ENCODE data around the gene MRPS7.
A peak's percentile ranks its signal among the peaks of the same experiment; 100 is the strongest.
"Not testable (repeated sequence)": the region's sequence is repeated elsewhere in the genome, so short reads cannot be mapped to it uniquely, and the experiment has no call there.

The MRPS7 gene

DNA sequence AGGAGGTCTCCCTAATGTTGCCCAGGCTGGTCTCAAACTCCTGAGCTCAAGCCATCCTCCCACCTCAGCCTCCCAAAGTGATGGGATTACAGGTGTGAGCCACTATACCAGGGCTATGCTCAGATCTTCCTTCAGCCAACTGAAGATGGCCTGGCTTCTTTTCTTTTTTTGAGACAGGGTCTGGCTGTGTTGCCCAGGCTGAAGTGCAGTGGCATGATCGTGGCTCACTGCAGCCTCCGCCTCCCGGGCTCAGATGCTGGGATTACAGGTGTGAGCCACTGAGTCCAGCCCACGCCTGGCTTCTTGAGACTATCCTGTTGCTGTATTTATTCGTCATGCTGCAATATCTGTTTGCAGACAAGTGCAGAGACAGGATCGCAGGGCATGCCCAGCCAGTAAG, 23.4 kb downstream of the MRPS7 start:
- TF ChIP-seq CTCF (IDR thresholded peaks at IDR 0.05; ENCODE audit: insufficient read depth, low read depth, low read length, missing control alignments) = no peak
- no peak for DNase-seq (ENCODE audit: low read depth)

DNA sequence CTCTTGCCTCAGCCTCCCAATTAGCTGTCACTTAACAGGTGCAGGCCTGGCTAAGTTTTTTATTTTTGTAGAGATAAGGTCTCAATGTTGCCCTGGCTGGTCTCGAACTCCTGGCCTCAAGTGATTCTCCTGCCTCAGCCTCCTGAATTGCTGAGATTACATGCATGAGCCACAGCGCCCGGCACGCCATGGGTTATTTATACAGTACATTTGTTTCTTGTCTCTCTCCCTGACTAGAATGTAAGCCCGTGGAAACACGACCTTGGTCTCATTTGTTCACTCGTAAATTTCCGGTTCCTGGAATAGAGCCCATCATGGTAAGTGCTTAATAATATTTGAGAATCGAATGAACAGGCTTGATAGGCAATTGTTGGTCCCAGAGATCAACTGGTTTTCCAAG, 25.5 kb downstream of the MRPS7 start:
- H3K4me3 ChIP-seq (ENCODE audit: low read depth, low read length) = peak overlapping the region; percentile 8; the same call in 1 of the 2 replicates
- no peak for DNase-seq (ENCODE audit: low read depth)
- no peak for TF ChIP-seq CTCF (IDR thresholded peaks at IDR 0.05; ENCODE audit: insufficient read depth, low read depth, low read length, missing control alignments)

More for the DNA sequence above, 23.4 kb downstream of the MRPS7 start:
- H3K4me3 ChIP-seq (ENCODE audit: low read depth, low read length) = no peak overlapping the region

- DNase-seq (ENCODE audit: low read depth) = no peak
- H3K4me3 ChIP-seq (ENCODE audit: low read depth, low read length) = peak overlapping the region; percentile 96
- TF ChIP-seq CTCF (IDR thresholded peaks at IDR 0.05; ENCODE audit: insufficient read depth, low read depth, low read length, missing control alignments) = no peak
Observed at GRCh38 chr17:75288359-75288758, 26.7 kb downstream of the MRPS7 start.

DNA sequence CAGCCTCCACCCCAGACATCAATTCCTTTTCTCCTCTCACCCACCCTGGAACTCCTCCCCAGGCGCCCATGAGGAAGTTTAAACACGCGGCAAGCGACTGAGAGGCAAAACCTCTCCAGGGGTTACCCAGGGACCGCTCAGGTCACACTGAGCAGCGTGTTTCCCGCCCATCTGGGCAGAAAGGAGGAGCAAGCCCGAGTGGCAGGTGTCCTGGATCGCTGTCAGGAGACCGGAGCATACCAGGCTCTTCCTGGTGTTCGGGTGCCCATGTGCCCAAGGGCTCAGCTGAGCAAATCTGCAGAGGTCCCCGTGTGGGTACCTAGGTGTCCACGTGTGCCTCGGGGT, 27.1 kb downstream of the MRPS7 start:
- no peak for TF ChIP-seq CTCF (IDR thresholded peaks at IDR 0.05; ENCODE audit: insufficient read depth, low read depth, low read length, missing control alignments)
- DNase-seq (ENCODE audit: low read depth) = peak; percentile 73
- peak overlapping the region; percentile 96 for H3K4me3 ChIP-seq (ENCODE audit: low read depth, low read length)

GRCh38 chr17:75289115-75289831, 27.6 kb downstream of the MRPS7 start, which contains the start of gene SLC25A19:
Gene SLC25A19, minus strand, starts transcription at chr17:75289433. Its CDS starts 2,669 bp downstream, at chr17:75286764.
- TF ChIP-seq CTCF (IDR thresholded peaks at IDR 0.05; ENCODE audit: insufficient read depth, low read depth, low read length, missing control alignments) = peak; percentile 36
- peak within 1 kb of the TSS; percentile 96 for H3K4me3 ChIP-seq (ENCODE audit: low read depth, low read length)
- peak; percentile 100 for DNase-seq (ENCODE audit: low read depth)

- TF ChIP-seq CTCF (IDR thresholded peaks at IDR 0.05; ENCODE audit: insufficient read depth, low read depth, low read length, missing control alignments) = peak; percentile 52
- H3K4me3 ChIP-seq (ENCODE audit: low read depth, low read length) = peak overlapping the region; percentile 56
- peak; percentile 90 for DNase-seq (ENCODE audit: low read depth)
Observed at GRCh38 chr17:75289832-75290337, 28.2 kb downstream of the MRPS7 start.

DNA sequence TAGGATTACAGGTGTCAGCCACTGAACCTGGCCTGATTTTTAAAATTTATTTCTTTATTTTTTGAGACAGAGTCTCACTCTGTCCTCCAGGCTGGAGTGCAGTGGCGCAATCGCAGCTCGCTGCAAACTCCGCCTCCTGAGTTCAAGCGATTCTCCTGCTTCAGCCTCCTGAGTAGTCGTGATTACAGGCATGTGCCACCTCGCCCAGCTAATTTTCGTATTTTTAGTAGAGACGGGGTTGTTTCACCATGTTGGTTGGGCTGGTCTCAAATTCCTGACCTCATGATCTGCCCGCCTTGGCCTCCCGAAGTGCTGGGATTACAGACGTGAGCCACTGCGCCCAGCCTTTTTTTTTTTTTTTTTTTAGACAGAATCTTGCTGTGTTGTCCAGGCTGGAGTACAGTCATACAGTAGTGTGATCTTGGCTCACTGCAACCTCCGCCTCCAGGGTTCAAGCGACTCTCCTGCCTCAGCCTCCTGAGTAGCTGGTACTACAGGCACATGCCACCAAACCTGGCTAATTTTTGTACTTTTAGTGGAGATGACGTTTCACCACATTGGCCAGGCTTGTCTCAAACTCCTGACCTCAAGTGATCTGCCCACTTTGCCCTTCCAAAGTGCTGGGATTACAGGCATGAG, 31.2 kb downstream of the MRPS7 start:
- not testable (repeated sequence) for DNase-seq (ENCODE audit: low read depth); H3K4me3 ChIP-seq (ENCODE audit: low read depth, low read length)

All from GM12865 (cell line).